ENCODE measurements around the gene PPP2R5D.

PPP2R5D gene

DNA sequence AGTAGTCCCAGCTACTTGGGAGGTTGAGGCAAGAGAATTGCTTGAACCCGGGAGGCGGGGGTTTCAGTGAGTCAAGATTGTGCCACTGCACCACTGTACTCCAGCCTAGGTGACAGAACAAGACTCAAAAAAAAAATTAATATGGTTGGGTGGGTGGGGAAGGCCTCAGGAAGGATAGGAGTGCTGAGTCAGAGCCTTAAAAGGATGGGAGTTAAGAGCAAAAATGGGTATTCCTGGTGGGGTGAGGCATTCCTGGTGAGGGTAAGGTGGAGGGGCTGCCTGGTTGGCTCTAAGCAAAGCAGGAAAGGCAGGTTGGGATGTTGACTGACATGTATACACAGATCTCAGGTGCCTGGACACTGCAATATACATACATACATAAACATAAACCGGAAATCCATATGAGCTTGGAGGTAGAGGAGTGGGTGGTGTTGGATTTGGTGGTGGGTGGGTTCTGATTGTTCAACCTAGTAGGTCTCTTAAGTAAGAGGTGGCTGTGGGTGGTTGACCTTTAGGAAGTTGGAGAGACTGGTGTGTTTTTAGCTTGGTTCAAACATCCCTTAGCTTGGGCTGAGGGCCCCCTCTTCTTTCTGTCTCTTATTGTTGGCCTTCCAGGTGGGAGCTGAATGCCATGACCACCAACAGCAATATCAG is 35.8 kb downstream of the PPP2R5D start:
- no peaks in the 10 kb centered on the region for H3K27me3 ChIP-seq (ENCODE audit: control insufficient read depth, insufficient read depth, low read length)
- H3K27ac ChIP-seq (ENCODE audit: low read length): no peak overlapping the region
- no peak overlapping the region for H3K4me3 ChIP-seq (ENCODE audit: low read length)
- no peaks in the 10 kb centered on the region for H3K9me3 ChIP-seq (ENCODE audit: control insufficient read depth, low read depth, low read length)
- H3K9ac ChIP-seq (ENCODE audit: low read length): no peak overlapping the region
- H3K4me1 ChIP-seq (ENCODE audit: control insufficient read depth, low read depth, low read length): no peaks in the 10 kb centered on the region
- H3K36me3 ChIP-seq (ENCODE audit: control insufficient read depth, low read depth, low read length): peaks cover 32% of the 10 kb centered on the region

GRCh38 chr6:43020847-43021246 is 36.5 kb downstream of the PPP2R5D start:
- Histone ChIP-seq H3K9me3 (ENCODE audit: control insufficient read depth, low read depth, low read length) (no peaks in the 10 kb centered on the region), H3K36me3 (ENCODE audit: control insufficient read depth, low read depth, low read length) (peaks cover 35% of the 10 kb centered on the region), H3K9ac (ENCODE audit: low read length) (peak overlapping the region; percentile 70), H3K4me3 (ENCODE audit: low read length) (peak overlapping the region; percentile 97), H3K4me1 (ENCODE audit: control insufficient read depth, low read depth, low read length) (no peaks in the 10 kb centered on the region), H3K27ac (ENCODE audit: low read length) (peak overlapping the region; percentile 50), H3K27me3 (ENCODE audit: control insufficient read depth, insufficient read depth, low read length) (no peaks in the 10 kb centered on the region)

GRCh38 chr6:43021270-43022047 is 37.1 kb downstream of the PPP2R5D start, which contains the start of gene RRP36:
TSS of gene RRP36 (plus strand) at chr6:43021623. CDS start at chr6:43021655, 32 bp downstream.
- Histone ChIP-seq H3K4me1 (ENCODE audit: control insufficient read depth, low read depth, low read length) (no peaks in the 10 kb centered on the region), H3K27ac (ENCODE audit: low read length) (peak within 1 kb of the TSS; percentile 82), H3K9me3 (ENCODE audit: control insufficient read depth, low read depth, low read length) (no peaks in the 10 kb centered on the region), H3K4me3 (ENCODE audit: low read length) (peak within 1 kb of the TSS; percentile 97), H3K27me3 (ENCODE audit: control insufficient read depth, insufficient read depth, low read length) (no peaks in the 10 kb centered on the region), H3K9ac (ENCODE audit: low read length) (peak within 1 kb of the TSS; percentile 90), H3K36me3 (ENCODE audit: control insufficient read depth, low read depth, low read length) (peaks cover 41% of the 10 kb centered on the region)

GRCh38 chr6:43024436-43024835 is 40.1 kb downstream of the PPP2R5D start:
- Histone ChIP-seq H3K4me1 (ENCODE audit: control insufficient read depth, low read depth, low read length) (no peaks in the 10 kb centered on the region), H3K9ac (ENCODE audit: low read length) (no peak overlapping the region), H3K27me3 (ENCODE audit: control insufficient read depth, insufficient read depth, low read length) (no peaks in the 10 kb centered on the region), H3K36me3 (ENCODE audit: control insufficient read depth, low read depth, low read length) (peaks cover 50% of the 10 kb centered on the region), H3K4me3 (ENCODE audit: low read length) (no peak overlapping the region), H3K27ac (ENCODE audit: low read length) (no peak overlapping the region), H3K9me3 (ENCODE audit: control insufficient read depth, low read depth, low read length) (no peaks in the 10 kb centered on the region)

GRCh38 chr6:43026365-43026764 is 42.0 kb downstream of the PPP2R5D start:
- H3K4me1 ChIP-seq (ENCODE audit: control insufficient read depth, low read depth, low read length): no peaks in the 10 kb centered on the region
- H3K36me3 ChIP-seq (ENCODE audit: control insufficient read depth, low read depth, low read length): peaks cover 54% of the 10 kb centered on the region

DNA sequence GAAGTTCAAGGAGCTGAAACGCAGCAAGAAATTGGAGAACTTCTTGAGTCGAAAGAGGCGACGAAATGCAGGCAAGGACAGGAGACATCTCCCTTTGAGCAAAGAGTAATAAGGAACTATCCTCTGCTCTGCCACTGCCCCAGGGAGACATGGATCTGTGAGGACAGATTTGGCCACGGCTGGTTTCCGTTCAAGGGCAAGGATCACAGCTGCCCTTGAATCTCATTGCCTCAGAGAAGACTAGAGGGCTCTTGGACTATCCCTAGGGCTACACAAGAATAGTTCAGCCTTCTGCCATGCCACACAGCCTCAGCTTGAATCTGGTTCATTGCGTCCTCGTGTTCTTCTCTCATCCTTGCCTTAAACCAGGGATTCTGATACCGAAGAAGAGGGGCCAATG is 44.8 kb downstream of the PPP2R5D start:
- no peaks in the 10 kb centered on the region for H3K9me3 ChIP-seq (ENCODE audit: control insufficient read depth, low read depth, low read length)
- no peak overlapping the region for H3K9ac ChIP-seq (ENCODE audit: low read length)
- H3K27me3 ChIP-seq (ENCODE audit: control insufficient read depth, insufficient read depth, low read length): no peaks in the 10 kb centered on the region
- no peaks in the 10 kb centered on the region for H3K4me1 ChIP-seq (ENCODE audit: control insufficient read depth, low read depth, low read length)
- no peak overlapping the region for H3K27ac ChIP-seq (ENCODE audit: low read length)
- peaks cover 63% of the 10 kb centered on the region for H3K36me3 ChIP-seq (ENCODE audit: control insufficient read depth, low read depth, low read length)
- no peak overlapping the region for H3K4me3 ChIP-seq (ENCODE audit: low read length)

More at GRCh38 chr6:43026365-43026764, 42.0 kb downstream of the PPP2R5D start:
- H3K27me3 ChIP-seq (ENCODE audit: control insufficient read depth, insufficient read depth, low read length): no peaks in the 10 kb centered on the region
- H3K9ac ChIP-seq (ENCODE audit: low read length): no peak overlapping the region
- H3K4me3 ChIP-seq (ENCODE audit: low read length): no peak overlapping the region
- H3K27ac ChIP-seq (ENCODE audit: low read length): no peak overlapping the region
- H3K9me3 ChIP-seq (ENCODE audit: control insufficient read depth, low read depth, low read length): no peaks in the 10 kb centered on the region

DNA sequence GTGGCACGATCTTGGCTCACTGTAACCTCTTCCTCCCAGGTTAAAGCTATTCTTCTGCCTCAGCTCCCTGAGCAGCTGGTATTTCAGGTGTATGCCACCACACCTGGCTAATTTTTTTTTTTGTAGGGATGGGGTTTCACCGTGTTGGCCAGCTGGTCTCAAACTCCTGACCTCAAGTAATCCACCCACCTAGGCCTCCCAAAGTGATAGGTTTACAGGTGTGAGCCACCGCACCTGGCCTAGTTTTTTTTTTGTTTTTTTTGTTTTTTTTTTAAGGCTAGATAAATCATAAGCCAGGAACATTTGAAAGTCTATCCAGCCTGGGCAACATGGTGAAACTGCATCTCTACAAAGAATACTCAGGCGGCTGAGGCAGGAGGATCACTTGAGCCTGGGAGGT is 48.0 kb downstream of the PPP2R5D start:
- Histone ChIP-seq H3K4me3 (ENCODE audit: low read length) (no peak overlapping the region), H3K4me1 (ENCODE audit: control insufficient read depth, low read depth, low read length) (no peaks in the 10 kb centered on the region), H3K9me3 (ENCODE audit: control insufficient read depth, low read depth, low read length) (no peaks in the 10 kb centered on the region), H3K36me3 (ENCODE audit: control insufficient read depth, low read depth, low read length) (peaks cover 44% of the 10 kb centered on the region), H3K27ac (ENCODE audit: low read length) (no peak overlapping the region), H3K9ac (ENCODE audit: low read length) (no peak overlapping the region), H3K27me3 (ENCODE audit: control insufficient read depth, insufficient read depth, low read length) (no peaks in the 10 kb centered on the region)

DNA sequence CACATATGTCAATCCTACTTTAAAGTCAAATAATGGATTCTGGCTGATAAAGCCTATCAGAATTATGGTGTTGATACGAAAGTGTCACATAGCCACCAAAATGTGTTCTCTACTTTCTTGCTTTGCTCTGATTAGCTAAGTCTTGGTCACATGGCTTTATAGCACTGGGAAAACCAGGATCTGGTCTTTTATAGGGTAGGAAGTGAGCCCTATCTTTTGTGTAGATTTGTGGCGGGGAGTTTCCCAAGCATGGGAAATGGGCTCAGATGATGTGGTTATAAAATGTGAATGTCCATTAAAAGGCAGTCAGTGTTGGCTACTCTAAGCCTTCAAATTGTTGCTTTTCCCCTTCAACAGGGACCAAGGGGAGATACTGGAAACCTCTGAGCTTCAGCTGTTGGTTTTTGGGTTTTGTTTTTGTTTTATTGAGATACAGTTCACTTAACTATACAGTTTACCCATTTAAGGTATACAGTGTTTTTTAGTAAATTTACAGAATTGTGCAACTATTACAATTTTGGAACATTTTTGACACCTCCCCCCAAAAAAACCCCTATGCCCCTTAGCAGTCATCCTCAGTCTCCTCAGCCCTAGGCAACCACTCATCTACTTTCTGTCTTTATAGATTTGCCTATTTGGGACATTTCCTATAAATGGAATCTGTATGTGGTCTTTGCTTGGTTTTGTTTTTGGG is 49.3 kb downstream of the PPP2R5D start:
- no peak overlapping the region for H3K27ac ChIP-seq (ENCODE audit: low read length)
- peaks cover 41% of the 10 kb centered on the region for H3K36me3 ChIP-seq (ENCODE audit: control insufficient read depth, low read depth, low read length)
- H3K4me1 ChIP-seq (ENCODE audit: control insufficient read depth, low read depth, low read length): no peaks in the 10 kb centered on the region
- H3K9ac ChIP-seq (ENCODE audit: low read length): no peak overlapping the region
- H3K9me3 ChIP-seq (ENCODE audit: control insufficient read depth, low read depth, low read length): no peaks in the 10 kb centered on the region
- no peak overlapping the region for H3K4me3 ChIP-seq (ENCODE audit: low read length)
- H3K27me3 ChIP-seq (ENCODE audit: control insufficient read depth, insufficient read depth, low read length): no peaks in the 10 kb centered on the region

DNA sequence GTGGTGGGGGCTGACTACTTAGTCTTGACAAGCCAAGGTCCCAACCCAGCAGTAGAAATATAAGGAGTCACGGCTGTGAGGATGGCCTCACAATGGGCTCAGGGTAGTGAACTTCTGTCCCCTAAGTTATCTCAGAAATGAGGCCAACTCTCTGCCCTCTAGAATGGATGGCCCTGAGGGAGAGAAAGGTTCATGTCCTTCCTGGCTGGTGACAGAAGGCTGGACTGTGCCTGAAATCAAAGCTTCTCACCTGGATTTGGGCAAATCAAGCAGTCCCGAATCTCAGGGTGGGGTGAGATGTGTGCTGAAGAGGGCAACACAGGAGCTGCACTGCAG is 49.8 kb downstream of the PPP2R5D start:
- Histone ChIP-seq H3K4me1 (ENCODE audit: control insufficient read depth, low read depth, low read length) (no peaks in the 10 kb centered on the region), H3K27ac (ENCODE audit: low read length) (no peak overlapping the region), H3K4me3 (ENCODE audit: low read length) (no peak overlapping the region), H3K9me3 (ENCODE audit: control insufficient read depth, low read depth, low read length) (no peaks in the 10 kb centered on the region), H3K27me3 (ENCODE audit: control insufficient read depth, insufficient read depth, low read length) (no peaks in the 10 kb centered on the region), H3K9ac (ENCODE audit: low read length) (no peak overlapping the region), H3K36me3 (ENCODE audit: control insufficient read depth, low read depth, low read length) (peaks cover 38% of the 10 kb centered on the region)

- peaks cover 28% of the 10 kb centered on the region for H3K36me3 ChIP-seq (ENCODE audit: control insufficient read depth, low read depth, low read length)
- no peak overlapping the region for H3K9ac ChIP-seq (ENCODE audit: low read length)
- H3K4me1 ChIP-seq (ENCODE audit: control insufficient read depth, low read depth, low read length): no peaks in the 10 kb centered on the region
- no peaks in the 10 kb centered on the region for H3K9me3 ChIP-seq (ENCODE audit: control insufficient read depth, low read depth, low read length)
- H3K27me3 ChIP-seq (ENCODE audit: control insufficient read depth, insufficient read depth, low read length): no peaks in the 10 kb centered on the region
- H3K27ac ChIP-seq (ENCODE audit: low read length): no peak overlapping the region
- H3K4me3 ChIP-seq (ENCODE audit: low read length): no peak overlapping the region
Observed at GRCh38 chr6:43035495-43036194, 51.3 kb downstream of the PPP2R5D start.

- H3K27ac ChIP-seq (ENCODE audit: low read length): no peak overlapping the region
- no peaks in the 10 kb centered on the region for H3K9me3 ChIP-seq (ENCODE audit: control insufficient read depth, low read depth, low read length)
- peaks cover 31% of the 10 kb centered on the region for H3K36me3 ChIP-seq (ENCODE audit: control insufficient read depth, low read depth, low read length)
- H3K4me3 ChIP-seq (ENCODE audit: low read length): no peak overlapping the region
- H3K4me1 ChIP-seq (ENCODE audit: control insufficient read depth, low read depth, low read length): no peaks in the 10 kb centered on the region
- no peak overlapping the region for H3K9ac ChIP-seq (ENCODE audit: low read length)
- no peaks in the 10 kb centered on the region for H3K27me3 ChIP-seq (ENCODE audit: control insufficient read depth, insufficient read depth, low read length)
Observed at GRCh38 chr6:43036712-43037111, 52.3 kb downstream of the PPP2R5D start.

All from iPS-18a (cell line).